NOMO-1 treated with dmso at 0.1 percent for 144 hours (cell line): ENCODE data around the gene UQCR10.

Experiments used
- DNase-seq: peaks from one replicate; lab custom pipeline; 2025; ENCODE audit not compliant: unreplicated experiment; lab: John Stamatoyannopoulos, UW

UQCR10 gene

GRCh38 chr22:29795663-29796062 is 28.5 kb downstream of the UQCR10 start:
- DNase-seq = no peak

GRCh38 chr22:29797351-29797750 is 30.2 kb downstream of the UQCR10 start:
- DNase-seq = no peak

GRCh38 chr22:29798318-29798717 is 31.1 kb downstream of the UQCR10 start:
- DNase-seq = peak; percentile 7

- DNase-seq = no peak
These were observed 31.6 kb downstream of the UQCR10 start for GRCh38 chr22:29798801-29799200.

- DNase-seq = peak; percentile 83
These were observed 32.1 kb downstream of the UQCR10 start for GRCh38 chr22:29799217-29799680.

GRCh38 chr22:29801153-29801552 is 34.0 kb downstream of the UQCR10 start:
- no peak for DNase-seq

- DNase-seq = no peak
These were observed 34.6 kb downstream of the UQCR10 start for GRCh38 chr22:29801796-29802195.

GRCh38 chr22:29803190-29803589 is 36.0 kb downstream of the UQCR10 start:
- no peak for DNase-seq

- DNase-seq = no peak
These were observed 37.8 kb downstream of the UQCR10 start for GRCh38 chr22:29804985-29805384.

GRCh38 chr22:29806196-29806595 is 39.0 kb downstream of the UQCR10 start:
- no peak for DNase-seq

- DNase-seq = no peak
These were observed 43.0 kb downstream of the UQCR10 start for GRCh38 chr22:29810216-29810615.

GRCh38 chr22:29811377-29811776 is 44.2 kb downstream of the UQCR10 start:
- no peak for DNase-seq

GRCh38 chr22:29813126-29813525 is 46.0 kb downstream of the UQCR10 start:
- DNase-seq = no peak

- no peak for DNase-seq
These were observed 46.4 kb downstream of the UQCR10 start for GRCh38 chr22:29813563-29813962.

GRCh38 chr22:29814003-29814402 is 46.8 kb downstream of the UQCR10 start:
- DNase-seq = no peak

- DNase-seq = no peak
These were observed 48.4 kb downstream of the UQCR10 start for GRCh38 chr22:29815580-29815979.

GRCh38 chr22:29816128-29816527 is 49.0 kb downstream of the UQCR10 start:
- DNase-seq = no peak

- DNase-seq = no peak
These were observed 49.4 kb downstream of the UQCR10 start for GRCh38 chr22:29816539-29816938.

GRCh38 chr22:29816980-29817379 is 49.8 kb downstream of the UQCR10 start:
- no peak for DNase-seq

GRCh38 chr22:29817724-29818123 is 50.6 kb downstream of the UQCR10 start:
- DNase-seq = no peak

GRCh38 chr22:29819501-29819900 is 52.3 kb downstream of the UQCR10 start:
- no peak for DNase-seq
